ENCODE measurements around the gene C1QTNF8. TPM values are rescaled to one million over a fixed set of nuclear protein-coding genes. Genes with fewer than 3 reads are reported as not detected.

C1QTNF8 gene
- total RNA-seq, 4 donors from 2014 or later, result not detected

DNA sequence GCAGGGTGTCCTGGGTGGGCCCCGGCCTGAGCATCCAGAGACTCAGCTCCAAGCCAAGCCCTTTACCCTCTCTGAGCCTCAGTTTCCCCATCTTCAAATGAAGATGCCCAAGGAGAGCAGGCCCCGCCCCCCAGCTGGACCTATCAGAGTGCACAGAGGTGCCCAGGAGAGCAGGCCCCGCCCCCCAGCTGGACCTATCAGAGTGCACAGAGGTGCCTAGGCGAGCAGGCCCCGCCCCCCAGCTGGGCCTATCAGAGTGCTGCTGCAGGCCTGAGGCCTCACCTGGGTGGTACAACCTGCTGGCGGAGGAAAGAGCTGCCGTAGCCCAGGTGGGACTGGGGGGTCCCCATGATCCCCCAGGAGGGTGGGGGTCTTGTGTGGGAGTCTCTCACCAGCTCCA lies 26.9 kb downstream of the C1QTNF8 start:
- no peaks in the 10 kb centered on the region for H3K36me3 ChIP-seq
- H3K4me3 ChIP-seq, result no peak overlapping the region
- TF ChIP-seq POLR2A (IDR thresholded peaks at IDR 0.05), result no peak
- TF ChIP-seq, protein P1, sequence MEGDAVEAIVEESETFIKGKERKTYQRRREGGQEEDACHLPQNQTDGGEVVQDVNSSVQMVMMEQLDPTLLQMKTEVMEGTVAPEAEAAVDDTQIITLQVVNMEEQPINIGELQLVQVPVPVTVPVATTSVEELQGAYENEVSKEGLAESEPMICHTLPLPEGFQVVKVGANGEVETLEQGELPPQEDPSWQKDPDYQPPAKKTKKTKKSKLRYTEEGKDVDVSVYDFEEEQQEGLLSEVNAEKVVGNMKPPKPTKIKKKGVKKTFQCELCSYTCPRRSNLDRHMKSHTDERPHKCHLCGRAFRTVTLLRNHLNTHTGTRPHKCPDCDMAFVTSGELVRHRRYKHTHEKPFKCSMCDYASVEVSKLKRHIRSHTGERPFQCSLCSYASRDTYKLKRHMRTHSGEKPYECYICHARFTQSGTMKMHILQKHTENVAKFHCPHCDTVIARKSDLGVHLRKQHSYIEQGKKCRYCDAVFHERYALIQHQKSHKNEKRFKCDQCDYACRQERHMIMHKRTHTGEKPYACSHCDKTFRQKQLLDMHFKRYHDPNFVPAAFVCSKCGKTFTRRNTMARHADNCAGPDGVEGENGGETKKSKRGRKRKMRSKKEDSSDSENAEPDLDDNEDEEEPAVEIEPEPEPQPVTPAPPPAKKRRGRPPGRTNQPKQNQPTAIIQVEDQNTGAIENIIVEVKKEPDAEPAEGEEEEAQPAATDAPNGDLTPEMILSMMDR (IDR thresholded peaks at IDR 0.05), result no peak
- no peak overlapping the region for H3K27ac ChIP-seq
- H3K4me1 ChIP-seq, result no peaks in the 10 kb centered on the region
- intact Hi-C loops (cut with DNase I; ENCODE audit: low total_unique reads), result no loop called here
- DNase-seq, result no peak
- H3K9me3 ChIP-seq, result no peaks in the 10 kb centered on the region
- H3K27me3 ChIP-seq, result peaks cover 0 to 21% of the 10 kb centered on the region in 2 donors

DNA sequence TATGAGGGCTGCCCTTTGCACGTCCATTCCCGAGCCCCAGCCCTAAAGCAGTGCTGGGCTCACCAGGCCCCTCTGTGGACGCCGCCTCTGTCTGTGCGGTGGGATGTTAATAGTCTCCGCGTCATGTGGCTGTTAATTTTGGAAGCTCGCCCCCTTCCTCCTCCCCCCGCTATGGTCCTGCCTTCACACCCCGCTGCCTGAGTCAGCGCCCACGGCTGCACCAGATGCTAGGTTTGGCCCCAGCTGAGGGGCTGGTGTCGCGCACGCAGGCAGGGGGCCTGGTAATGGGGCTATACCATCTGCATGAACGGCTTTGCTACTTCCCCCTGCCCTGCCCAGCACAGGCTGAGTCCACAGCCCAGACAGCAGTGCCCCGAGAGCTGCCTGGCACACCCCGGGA lies 27.6 kb downstream of the C1QTNF8 start:
- intact Hi-C loops (cut with DNase I; ENCODE audit: low total_unique reads), result no loop called here
- peaks cover 0 to 15% of the 10 kb centered on the region in 2 donors for H3K27me3 ChIP-seq

DNA sequence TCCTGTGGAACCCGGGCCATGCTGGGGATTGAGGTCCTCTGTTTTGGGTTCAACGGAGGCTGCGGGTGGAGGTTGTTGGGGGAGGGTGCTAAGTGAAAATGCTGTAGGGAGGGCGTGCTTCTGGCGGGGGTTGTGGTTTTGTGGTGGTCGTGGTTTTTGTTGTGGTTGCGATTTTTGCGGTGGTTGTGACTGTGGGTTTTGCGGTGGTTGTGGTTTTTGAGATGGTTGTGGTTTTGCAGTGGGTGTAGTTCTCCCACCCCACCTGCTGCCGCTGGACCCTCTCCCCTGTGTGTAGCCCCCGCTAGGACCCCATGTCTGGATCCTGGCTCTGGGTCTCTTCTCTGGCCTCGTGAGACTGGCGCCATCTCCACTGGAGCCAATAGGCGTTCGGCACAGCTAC lies 28.4 kb downstream of the C1QTNF8 start:
- H3K9me3 ChIP-seq, result no peaks in the 10 kb centered on the region
- no peaks in the 10 kb centered on the region for H3K36me3 ChIP-seq
- no peak for DNase-seq
- peaks cover 0 to 8% of the 10 kb centered on the region in 2 donors for H3K27me3 ChIP-seq
- H3K27ac ChIP-seq, result no peak overlapping the region
- H3K4me3 ChIP-seq, result no peak overlapping the region
- no peaks in the 10 kb centered on the region for H3K4me1 ChIP-seq
- intact Hi-C loops (cut with DNase I; ENCODE audit: low total_unique reads), result no loop called here
- TF ChIP-seq POLR2A (IDR thresholded peaks at IDR 0.05), result no peak
- TF ChIP-seq, protein P1 (IDR thresholded peaks at IDR 0.05), result no peak

More for the DNA sequence above, 27.6 kb downstream of the C1QTNF8 start:
- no peak overlapping the region for H3K27ac ChIP-seq
- DNase-seq, result no peak
- H3K4me1 ChIP-seq, result no peaks in the 10 kb centered on the region
- no peaks in the 10 kb centered on the region for H3K9me3 ChIP-seq
- no peaks in the 10 kb centered on the region for H3K36me3 ChIP-seq
- no peak overlapping the region for H3K4me3 ChIP-seq
- no peak for TF ChIP-seq POLR2A (IDR thresholded peaks at IDR 0.05)
- TF ChIP-seq, protein P1 (IDR thresholded peaks at IDR 0.05), result no peak

DNA sequence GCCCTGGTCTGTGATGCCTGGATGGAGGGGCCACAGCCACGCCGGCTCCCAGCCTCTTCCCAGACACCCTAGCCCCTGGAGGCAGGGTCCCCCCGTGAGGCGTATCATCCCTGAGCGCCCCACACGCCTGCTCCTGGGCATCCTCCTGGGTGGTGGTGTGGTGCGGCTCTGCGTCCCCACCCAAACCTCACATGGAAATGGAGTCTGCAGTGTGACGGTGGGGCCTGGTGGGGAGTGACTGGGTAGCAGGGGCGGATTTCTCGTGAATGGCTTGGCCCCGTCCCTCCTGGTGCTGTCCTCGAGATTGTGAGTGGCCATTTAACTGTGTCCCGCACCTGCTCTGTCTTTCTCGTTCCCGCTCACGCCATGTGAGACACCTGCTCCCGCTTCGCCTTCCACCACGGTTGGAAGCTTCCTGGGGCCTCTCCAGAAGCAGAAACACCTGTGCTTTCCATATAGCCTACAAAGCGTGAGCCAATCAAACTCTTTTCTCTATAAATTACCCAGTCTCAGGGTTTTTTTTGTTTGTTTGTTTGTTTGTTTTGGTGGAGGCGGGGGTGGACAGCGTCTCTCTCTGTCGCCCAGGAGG lies 29.4 kb downstream of the C1QTNF8 start:
- no peaks in the 10 kb centered on the region for H3K4me1 ChIP-seq
- H3K27me3 ChIP-seq, result peaks cover 0 to 8% of the 10 kb centered on the region in 2 donors
- H3K9me3 ChIP-seq, result no peaks in the 10 kb centered on the region
- DNase-seq, result no peak
- H3K27ac ChIP-seq, result no peak overlapping the region
- H3K36me3 ChIP-seq, result no peaks in the 10 kb centered on the region
- TF ChIP-seq, protein P1 (IDR thresholded peaks at IDR 0.05), result no peak
- TF ChIP-seq POLR2A (IDR thresholded peaks at IDR 0.05), result no peak
- intact Hi-C loops (cut with DNase I; ENCODE audit: low total_unique reads), result no loop called here
- H3K4me3 ChIP-seq, result no peak overlapping the region

DNA sequence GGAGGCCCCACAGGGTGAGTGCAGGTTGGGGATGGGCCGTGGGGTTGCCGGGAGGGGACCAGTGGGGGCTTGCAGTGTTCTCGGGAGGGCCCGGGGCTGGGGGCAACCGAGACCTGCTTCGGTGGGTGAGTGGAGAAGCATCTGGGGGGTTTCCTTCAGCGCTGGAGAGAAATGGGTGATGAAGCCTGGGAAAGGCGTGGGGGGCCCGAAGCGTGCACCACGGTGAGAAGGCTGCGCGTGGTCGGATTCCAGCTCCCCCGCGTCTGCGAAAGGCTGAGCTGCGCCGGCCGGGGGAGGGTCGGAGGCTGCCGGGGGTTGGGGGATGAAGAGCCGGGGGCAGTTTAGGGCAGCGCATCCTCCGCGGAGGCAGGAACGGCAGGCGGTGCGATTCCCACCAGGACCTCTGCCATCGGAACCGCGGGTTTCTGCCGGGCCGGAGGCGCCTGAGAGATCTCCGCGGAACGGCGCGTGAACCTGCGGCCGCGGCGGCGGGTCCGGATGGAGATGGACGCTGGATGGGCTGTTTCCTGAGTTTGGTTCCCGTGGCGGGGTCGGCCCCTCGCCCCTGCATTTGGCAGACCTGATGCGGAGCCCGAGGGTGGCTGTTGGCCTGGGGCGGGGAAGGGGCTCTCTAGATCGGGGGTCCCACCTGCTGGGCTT lies 30.4 kb downstream of the C1QTNF8 start:
- no peaks in the 10 kb centered on the region for H3K36me3 ChIP-seq
- TF ChIP-seq POLR2A (IDR thresholded peaks at IDR 0.05), result no peak
- TF ChIP-seq, protein P1 (IDR thresholded peaks at IDR 0.05), result no peak
- no peak overlapping the region for H3K27ac ChIP-seq
- DNase-seq, result no peak
- H3K27me3 ChIP-seq, result no peaks in the 10 kb centered on the region
- no peak overlapping the region for H3K4me3 ChIP-seq
- no peaks in the 10 kb centered on the region for H3K9me3 ChIP-seq
- no peaks in the 10 kb centered on the region for H3K4me1 ChIP-seq
- intact Hi-C loops (cut with DNase I; ENCODE audit: low total_unique reads), result no loop called here
